ENCODE results near the gene MTA1. TPM values are rescaled to one million over a fixed set of nuclear protein-coding genes. Genes with fewer than 3 reads are reported as not detected.

The MTA1 gene
- total RNA-seq, 4 donors from 2014 or later, result 67.5 to 213 (median 95.3) TPM

DNA sequence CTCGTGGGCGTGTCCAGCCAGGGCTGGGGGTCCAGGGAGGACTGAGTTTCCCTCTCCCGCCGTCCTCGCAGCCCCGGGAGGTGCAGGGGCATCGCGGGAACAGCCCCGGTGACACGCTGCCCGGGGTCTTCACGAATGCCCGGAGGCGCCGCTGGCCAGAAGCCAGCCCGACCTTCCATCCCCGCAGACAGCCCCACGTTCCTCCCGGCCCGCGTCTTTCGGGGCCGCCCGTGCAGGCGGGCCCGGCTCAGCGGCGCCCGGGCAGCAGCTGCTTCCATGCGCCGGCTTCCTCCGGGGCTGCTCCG lies 70.6 kb downstream of the MTA1 start:
- Histone ChIP-seq H3K36me3 (peaks cover 0 to 21% (median 0%) of the 10 kb centered on the region in 3 donors), H3K4me3 (peak overlapping the region; percentile 51 to 88 (median 70)), H3K27ac (peak overlapping the region; percentile 89 to 99 (median 96)), H3K4me1 (peaks cover 0 to 68% (median 50%) of the 10 kb centered on the region in 4 donors), H3K9me3 (no peaks in the 10 kb centered on the region), H3K27me3 (peaks cover 0 to 15% of the 10 kb centered on the region in 2 donors)
- DNase-seq (ENCODE audit: low spot score in 2 of 2), result no peak
- 0 to 3% methylated on average over 2 to 12 of the region's 33 CpGs for WGBS, 2 donors
- TF ChIP-seq POLR2A (IDR thresholded peaks at IDR 0.05) (no peak), CTCF (IDR thresholded peaks at IDR 0.05) (no peak), EP300 (IDR thresholded peaks at IDR 0.05) (no peak)

DNA sequence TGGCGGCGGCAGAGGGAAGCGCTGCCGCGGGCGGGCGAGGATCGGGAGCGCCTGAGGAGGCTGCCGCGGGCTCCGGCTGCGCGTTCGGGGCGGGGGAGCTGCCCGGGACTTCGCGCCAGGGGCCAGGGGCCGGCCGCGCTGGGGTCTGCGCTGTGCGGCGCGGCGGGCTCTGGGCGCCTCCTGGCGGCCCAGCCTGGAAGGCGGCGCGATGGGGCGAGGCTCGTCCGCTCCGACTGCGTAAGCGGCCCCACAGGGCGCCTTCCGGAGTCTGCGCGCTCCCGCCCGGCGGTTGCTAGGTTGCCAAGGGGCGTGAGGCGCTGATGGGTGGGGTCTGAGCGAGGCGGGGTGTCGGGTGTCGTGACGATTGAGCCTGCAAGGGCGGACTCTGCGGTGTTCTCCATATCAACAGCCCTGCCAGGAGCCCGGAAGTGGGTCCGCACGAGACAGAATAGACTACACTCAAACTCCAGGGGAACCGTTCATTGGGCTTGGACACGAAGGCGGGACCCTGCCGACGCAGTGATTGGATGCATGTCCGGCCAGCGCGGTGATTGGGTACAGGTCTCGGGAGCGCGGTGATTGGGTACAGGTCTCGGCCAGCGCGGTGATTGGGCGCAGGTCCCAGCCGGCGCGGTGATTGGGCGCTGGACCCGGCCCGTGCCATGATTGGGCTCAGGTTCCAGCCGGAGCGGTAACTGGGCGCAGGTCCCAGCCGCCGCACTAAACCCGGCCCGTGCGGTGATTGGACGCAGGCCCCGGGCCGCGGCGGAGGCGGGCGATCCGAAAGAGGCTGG lies 71.1 kb downstream of the MTA1 start, which contains the start of gene TEDC1:
Gene TEDC1, plus strand, starts transcription at position 675 of the 794 bp plus-strand sequence. CDS start 130 bp downstream, outside the sequence.
- peaks cover 0 to 63% (median 45%) of the 10 kb centered on the region in 4 donors for H3K4me1 ChIP-seq
- 0 to 1% methylated on average over 42 to 52 of the region's 94 CpGs for WGBS, 2 donors
- peak; percentile 99 to 100 for DNase-seq (ENCODE audit: low spot score in 2 of 2)

GRCh38 chr14:105491366-105491973 lies 71.8 kb downstream of the MTA1 start:
- Histone ChIP-seq H3K36me3 (peaks cover 0 to 21% (median 0%) of the 10 kb centered on the region in 3 donors), H3K27ac (peak overlapping the region; percentile 23 to 97 (median 87)), H3K9me3 (no peaks in the 10 kb centered on the region), H3K4me3 (peak overlapping the region; percentile 31 to 92 (median 80)), H3K27me3 (peaks cover 0 to 7% of the 10 kb centered on the region in 2 donors), H3K4me1 (peaks cover 0 to 56% (median 38%) of the 10 kb centered on the region in 4 donors)
- DNase-seq (ENCODE audit: low spot score in 2 of 2), result no peak
- TF ChIP-seq CTCF (IDR thresholded peaks at IDR 0.05) (no peak), POLR2A (IDR thresholded peaks at IDR 0.05) (no peak), EP300 (IDR thresholded peaks at IDR 0.05) (no peak)
- WGBS, 2 donors, result 0 to 3% methylated on average over 32 to 47 of the region's 53 CpGs

More for the DNA sequence above, 71.1 kb downstream of the MTA1 start, which contains the start of gene TEDC1:
- TF ChIP-seq POLR2A (IDR thresholded peaks at IDR 0.05) (peak; percentile 63 to 71), EP300 (IDR thresholded peaks at IDR 0.05) (peak; percentile 79 to 87), CTCF (IDR thresholded peaks at IDR 0.05) (peak; percentile 75 to 100 (median 97))
- Histone ChIP-seq H3K27me3 (peaks cover 0 to 14% of the 10 kb centered on the region in 2 donors), H3K9me3 (no peaks in the 10 kb centered on the region), H3K36me3 (peaks cover 0 to 21% (median 0%) of the 10 kb centered on the region in 3 donors), H3K27ac (peak within 1 kb of the TSS; percentile 89 to 99 (median 96)), H3K4me3 (peak within 1 kb of the TSS; percentile 51 to 92 (median 80))

- DNase-seq (ENCODE audit: low spot score in 2 of 2), result no peak
- Histone ChIP-seq H3K27me3 (no peaks in the 10 kb centered on the region), H3K9me3 (no peaks in the 10 kb centered on the region), H3K4me3 (peak overlapping the region in 2 of 4 donors; percentile 72 to 88), H3K27ac (peak overlapping the region in 3 of 4 donors; percentile 83 to 97 (median 91)), H3K36me3 (peaks cover 0 to 21% (median 0%) of the 10 kb centered on the region in 3 donors), H3K4me1 (peaks cover 0 to 47% (median 31%) of the 10 kb centered on the region in 4 donors)
- WGBS, 2 donors, result 79% methylated on average over 17 to 20 of the region's 24 CpGs
- TF ChIP-seq EP300 (IDR thresholded peaks at IDR 0.05) (no peak), POLR2A (IDR thresholded peaks at IDR 0.05) (no peak), CTCF (IDR thresholded peaks at IDR 0.05) (no peak)
These were observed 72.7 kb downstream of the MTA1 start for GRCh38 chr14:105492031-105492970.
